CD4-positive, alpha-beta T cell treated with Interleukin-17A for 4 hours (primary cell): ENCODE results near the gene FBXL17.

ENCODE experiments used
- DNase-seq: peaks from one replicate; pipeline ENCODE4 v3.0.0-alpha.2; 2020; ENCODE audit warnings: mixed read lengths

FBXL17 gene

DNA sequence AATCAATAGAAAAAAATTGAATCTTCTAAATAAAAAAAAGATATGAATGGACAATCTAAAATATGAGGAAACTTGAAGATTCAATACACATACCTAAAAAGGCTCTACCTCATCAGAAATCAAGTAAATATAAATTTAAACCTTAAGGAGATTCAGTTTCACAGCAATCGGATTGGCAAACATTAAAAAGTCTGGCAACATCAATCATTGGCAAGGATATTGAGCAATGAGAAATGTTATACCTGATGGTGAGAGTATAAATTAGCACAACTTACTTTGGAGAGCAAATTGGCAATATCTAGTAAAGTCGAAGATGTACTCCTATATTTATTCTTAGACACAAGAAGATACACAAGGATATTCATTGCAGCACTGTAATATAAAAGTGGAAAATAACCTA, 436.8 kb downstream of the FBXL17 start:
- DNase-seq: no peak

DNA sequence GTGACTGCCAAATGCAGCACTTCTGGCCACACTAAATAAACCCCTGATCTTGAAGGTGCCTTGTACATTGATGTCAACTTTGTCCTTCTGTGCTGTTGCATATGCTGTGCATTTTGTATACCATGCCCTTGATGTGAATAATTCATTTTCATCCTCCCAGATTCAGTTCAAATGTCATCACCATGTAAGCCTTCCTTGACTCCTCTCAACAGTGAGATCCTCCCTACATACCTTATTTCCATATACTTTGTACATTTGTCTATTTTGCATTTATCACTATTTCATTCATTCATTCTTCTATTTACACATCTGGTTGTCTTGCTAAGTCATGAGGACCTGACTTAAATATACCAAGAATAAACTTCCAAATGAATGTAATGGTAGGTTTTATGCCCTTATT, 438.0 kb downstream of the FBXL17 start:
- DNase-seq: no peak

DNA sequence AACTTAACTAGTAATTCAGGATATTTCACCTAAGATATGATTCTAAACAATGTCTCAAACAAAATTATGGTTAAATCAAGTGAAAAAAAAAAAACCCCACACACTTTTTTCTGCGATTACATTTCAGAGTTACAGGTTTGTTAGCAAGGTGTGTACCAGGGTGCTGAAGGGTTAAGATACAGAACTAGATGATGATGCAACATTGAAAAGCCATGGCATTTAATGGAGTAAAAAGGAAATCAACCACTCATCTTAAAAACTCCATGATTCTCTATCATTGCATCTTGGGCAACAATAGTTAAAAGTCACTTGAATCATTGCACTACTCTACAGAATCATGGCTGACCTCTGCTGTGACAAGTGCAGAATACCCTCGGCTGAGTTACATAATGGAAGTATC, 440.9 kb downstream of the FBXL17 start:
- no peak for DNase-seq

DNA sequence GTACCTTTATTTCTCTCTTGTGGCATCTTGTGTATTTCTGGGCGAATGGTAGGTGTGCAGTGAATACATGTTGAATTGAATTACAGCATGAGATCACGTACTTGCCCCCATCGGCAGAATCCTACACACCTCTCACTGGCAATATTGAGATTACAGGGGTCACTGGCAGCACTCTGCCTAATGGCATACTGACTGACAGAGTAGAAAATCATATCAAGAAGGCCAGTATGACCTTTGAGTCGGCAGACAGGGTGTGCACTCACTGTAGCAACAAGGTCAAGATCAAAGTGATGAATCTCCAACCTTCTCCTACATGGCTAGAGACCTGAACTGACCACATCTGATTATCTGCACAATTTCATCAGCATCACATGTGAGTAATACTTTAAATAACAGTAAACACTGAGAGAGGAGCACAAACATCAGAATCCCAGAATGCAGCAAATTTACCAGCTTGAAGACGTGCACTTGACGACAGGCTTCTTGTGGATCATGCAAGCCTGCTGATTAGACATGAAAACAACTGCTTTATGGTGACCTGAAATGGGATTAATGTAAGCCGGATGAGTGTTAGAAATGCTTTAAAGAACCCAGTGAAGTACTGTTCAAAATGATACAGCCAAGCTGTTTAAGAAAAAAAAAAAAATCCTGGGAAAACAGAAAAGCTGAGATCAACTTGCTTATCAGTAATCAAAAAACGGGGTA, 444.1 kb downstream of the FBXL17 start:
- DNase-seq: no peak

DNA sequence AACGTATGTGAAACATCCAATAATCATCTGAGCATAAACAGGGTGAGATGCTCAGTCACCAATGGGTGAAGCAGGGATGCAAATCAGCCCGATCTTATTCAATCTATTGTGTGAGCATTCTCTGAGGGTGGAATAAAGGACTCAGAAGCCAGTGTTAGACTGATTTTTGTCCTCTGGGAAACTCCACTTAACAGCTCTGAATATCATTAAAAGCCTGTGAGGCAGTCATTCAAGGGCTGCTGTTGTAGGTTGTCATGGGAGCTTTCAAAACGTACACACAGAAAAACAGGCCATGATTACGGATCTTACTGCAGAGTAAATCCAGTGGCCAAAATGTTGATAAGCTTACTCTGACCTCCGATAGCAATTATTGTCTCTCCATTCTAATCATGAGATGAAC, 444.7 kb downstream of the FBXL17 start:
- no peak for DNase-seq

DNA sequence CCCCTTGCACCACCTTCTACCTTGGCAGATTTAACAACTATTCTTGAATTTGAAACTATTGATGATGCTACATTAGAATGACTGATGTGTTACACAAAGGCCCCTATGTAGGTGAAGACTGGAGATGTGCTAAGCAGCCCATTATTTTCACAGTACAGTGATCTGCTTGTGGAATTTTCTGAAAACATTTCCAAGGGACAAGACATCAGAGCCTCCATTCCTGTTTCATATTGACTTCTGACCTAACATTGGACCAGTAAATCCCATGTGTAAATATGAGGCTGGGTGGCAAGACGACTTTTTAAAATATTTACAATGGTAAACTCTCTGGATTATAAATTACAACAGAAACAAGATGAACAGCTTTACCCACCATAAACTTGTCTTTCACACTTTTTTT, 445.4 kb downstream of the FBXL17 start:
- DNase-seq: no peak

DNA sequence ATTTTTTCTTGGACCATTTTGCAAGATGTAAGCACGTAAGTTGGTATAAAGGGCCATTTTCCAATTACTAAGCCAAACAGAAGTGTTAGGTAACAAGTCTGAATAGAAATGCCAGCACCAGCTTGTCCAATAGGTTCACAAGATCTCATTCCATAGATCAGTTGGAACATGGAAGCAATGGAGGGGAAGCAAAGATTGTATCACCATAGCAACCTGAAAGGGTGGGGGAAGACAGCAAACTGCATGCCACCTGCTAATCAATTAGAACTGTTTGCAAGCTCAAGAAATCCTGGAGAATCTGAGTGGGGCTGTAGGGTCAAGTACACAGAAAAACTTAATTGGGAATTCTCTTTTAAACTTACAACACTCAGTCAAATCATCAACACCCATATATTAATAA, 446.3 kb downstream of the FBXL17 start:
- no peak for DNase-seq

DNA sequence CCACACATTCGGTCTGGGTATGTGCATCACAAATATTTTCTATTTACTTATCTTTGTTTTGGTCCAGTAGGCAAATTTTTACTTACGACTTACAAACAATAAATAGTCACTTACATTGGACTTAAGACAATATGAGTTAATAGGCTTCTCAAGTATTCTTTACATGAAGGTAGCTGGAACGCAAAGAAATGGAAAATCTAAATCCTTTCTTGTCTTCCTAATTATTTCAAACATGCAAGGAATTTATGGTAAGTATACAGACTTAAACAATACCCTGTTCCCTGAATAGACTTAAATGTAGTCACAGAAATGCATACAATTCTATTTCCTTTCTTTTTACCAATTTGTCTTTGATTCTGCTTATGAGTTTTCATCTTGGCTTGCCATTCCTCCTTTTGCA, 448.6 kb downstream of the FBXL17 start:
- no peak for DNase-seq

DNA sequence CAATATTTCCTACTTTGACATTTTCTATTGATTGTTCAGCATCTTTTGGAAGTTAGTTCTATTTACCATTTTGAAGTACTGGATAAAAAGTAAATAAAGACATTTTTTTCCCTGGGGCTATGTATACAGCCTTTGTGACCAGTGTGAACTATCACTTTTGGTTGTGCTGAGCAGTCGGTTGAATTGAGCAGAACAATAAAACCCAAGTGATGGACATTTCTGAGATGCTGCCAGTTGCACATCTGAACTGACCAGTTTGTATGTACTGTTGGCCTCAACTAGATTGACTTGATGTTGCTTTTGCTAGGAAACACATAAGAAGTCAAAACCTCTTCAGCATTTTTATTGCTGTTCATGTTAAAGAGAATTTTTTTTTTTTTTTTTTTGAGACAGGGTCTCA, 451.0 kb downstream of the FBXL17 start:
- DNase-seq: no peak

DNA sequence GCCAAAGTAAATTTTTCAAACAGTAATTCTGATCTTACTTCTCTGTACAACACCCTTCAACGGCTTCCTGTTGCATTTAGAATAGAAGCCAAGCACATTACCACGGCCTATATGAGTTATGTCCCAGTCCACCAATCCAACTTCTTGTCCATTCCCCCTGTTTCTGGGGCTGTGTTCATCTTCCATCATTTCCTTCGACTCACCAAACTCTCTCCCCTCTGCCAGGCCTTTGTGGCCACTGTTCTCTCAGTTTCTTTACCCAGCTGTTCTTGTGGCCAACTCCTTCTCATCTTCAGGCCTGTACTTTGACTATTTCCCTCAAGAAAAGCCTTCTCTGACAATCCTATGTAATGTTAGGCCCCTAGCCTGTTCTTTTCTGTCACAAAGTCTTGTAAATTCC, 451.8 kb downstream of the FBXL17 start:
- no peak for DNase-seq

DNA sequence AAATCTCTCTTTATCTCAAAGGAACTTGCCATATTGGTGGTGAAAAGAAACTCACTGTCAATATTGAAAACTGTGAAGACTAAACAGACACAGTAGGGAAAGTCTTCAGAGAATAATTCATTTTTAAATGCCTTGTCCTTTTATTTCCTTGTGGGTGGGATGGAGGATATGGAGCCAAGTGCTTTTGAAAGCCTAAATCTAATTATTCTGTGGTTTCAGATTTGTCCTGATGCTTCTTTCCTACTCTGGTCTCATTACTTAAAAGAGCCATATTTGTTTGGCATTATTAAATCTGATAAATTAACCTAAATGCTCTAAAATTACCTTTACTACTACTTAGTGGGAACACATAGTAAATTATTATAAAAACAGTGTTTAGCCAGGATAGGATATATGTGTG, 452.8 kb downstream of the FBXL17 start:
- no peak for DNase-seq

DNA sequence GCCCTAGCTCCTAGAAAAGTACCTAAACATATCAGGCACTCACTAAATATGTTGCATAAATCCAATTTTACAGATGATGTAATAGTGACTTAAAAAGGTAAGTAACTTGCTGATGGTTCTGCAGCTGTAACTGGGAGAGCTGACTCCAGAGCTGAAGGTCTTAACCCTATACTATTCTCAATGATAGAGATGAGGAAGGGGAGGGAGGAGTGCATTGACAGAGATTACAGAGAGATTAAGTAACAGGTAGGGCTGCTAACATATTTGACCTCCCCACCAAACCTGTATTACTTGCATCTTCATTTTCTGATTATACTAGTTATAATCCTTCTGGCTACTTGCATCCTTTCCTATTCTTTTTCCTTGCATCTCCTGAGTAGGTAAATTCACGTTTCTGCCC, 455.8 kb downstream of the FBXL17 start:
- DNase-seq: no peak

DNA sequence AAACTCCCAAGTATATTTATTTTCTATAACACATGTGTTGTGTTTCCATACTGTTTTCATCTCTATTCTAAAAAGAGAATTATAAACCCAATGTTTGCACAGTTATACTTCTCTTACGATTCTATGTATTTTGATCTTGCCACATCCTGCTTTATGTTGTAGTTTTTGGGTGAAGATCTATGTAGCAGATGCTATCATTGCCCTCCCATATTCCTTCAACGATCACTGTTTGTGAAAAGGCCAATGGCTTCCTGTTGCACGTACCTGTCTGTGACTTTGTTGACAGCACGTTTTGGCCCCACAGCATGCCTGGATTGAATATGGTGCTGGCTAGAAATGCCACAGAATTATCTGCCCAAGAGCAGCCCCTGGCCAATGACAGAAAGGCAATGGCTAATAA, 456.7 kb downstream of the FBXL17 start:
- DNase-seq: no peak

DNA sequence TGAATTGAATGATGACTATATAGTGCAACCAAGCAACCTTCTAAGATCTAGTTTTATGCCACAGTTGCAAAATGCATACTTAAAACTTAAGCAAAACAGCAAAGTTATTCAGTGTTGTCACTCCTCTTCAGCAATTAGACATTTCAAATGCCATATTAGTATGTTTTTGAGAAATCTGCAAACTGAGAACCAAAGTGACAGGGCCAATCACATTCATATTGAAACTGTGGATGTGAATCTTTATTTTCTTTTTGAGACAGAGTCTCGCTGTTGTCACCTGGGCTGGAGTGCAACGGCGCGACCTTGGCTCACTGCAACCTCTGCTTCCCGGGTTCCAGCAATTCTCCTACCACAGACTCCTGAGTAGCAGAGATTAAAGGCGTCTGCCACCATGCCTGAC, 461.9 kb downstream of the FBXL17 start:
- DNase-seq: no peak

DNA sequence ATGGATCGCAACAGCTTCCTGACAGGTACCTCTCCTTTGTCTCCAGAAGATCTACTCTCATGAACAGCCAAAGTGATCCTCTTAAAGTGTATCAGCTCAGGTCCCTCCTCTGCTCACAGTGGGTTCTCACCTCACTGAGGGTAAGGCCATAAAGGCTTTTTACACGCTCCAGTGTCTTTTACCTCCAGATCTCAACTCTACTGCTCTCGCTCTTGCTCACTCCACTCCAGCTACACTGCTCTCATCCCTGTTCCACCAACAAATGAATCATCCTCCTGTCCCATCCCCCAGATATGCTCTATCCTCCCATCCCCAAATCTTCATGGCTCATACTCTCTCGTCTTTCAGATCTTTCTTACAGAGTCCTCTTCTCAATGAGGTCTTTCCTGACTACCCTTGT, 462.5 kb downstream of the FBXL17 start:
- DNase-seq: no peak

DNA sequence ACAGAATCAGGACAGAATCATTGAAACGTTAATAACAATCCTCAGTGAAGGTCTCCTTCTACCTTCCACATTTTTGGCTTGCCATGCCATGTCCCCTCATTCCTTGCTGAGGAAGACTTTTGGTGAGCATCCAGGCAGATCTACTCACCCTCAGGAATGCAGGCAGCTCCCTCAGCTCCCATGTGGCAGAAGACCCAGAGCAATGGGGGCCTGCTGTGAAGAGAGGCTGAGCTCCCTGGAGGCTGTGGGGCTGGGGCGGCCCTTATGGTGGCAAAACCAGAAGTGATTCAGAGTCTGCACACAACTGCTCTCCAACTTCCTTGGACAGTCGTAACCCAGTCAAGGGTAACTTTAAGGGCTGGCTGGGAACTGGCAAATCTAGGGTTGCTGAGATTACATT, 463.9 kb downstream of the FBXL17 start:
- no peak for DNase-seq

DNA sequence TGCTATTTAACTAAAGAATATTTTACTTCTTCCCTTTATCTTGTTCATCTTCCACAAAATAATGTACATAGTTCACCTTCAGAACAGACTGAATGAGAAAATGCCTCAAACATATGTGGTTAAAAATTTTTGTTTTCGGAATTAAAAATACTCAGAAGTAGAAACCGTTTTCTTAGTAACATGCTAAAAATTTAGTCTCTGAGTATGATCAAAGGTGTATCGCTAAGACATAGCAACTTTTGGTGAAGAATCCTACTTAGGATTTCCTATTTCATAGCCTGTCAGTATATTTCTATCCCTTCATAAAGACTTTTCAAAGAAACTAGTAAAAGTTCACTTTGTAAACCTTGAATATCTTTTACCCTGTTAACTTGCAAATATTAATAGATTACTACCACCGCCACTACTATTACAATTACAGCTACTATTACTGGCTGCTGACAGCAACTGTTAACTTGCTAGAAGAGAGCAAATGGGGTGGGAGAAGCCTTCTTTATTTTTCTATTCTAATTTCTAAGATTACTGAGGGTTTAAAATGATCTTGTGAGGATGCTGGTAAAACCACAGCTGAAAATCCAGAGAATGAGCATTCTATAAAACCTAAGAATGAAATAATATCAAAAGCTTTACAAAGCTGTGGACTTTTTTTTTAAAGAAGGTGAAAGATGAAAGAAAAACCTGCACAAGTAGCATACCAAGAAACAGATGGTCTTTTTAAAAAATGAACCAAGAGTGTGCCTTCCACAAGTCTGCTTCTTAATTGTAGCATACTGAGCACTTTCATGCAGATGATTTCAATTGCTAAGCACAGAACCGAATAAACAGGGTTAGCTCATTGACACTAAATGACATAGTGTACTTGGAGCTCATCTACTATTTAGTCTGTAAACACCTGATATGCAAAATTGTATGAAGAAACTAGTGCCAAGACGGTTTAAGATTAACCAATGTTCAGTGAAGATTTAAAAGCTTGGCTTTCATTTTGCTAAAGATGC, 464.9 kb downstream of the FBXL17 start:
- no peak for DNase-seq

DNA sequence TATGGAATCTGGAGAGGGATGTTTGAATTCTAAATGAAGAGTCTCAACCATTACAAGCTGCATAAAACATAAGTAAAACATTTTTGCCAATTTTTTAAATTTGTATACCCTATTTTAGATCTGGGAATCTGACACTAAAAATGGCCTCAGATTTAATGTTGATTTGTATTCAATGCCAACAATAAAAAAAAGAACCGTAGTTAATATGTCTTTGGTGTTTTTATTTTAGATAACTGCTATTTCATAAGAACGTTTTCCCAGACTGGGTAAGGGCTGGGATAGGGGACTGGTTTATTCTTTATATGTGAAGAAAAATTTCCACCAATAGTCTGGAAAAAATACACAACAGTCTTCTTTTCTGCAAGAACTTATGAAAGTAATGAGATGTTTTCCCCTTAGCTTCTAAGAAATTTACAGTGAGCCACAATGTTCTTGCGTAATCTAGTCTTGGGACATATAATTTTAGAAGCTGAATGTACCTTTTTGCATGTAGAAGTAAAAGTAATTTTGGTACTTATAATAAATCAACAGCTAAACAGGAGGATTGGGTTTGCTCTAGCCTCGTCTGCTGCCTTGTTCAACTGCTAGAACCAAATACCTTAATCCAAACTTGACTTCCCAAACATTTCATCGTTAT, 466.6 kb downstream of the FBXL17 start:
- no peak for DNase-seq

DNA sequence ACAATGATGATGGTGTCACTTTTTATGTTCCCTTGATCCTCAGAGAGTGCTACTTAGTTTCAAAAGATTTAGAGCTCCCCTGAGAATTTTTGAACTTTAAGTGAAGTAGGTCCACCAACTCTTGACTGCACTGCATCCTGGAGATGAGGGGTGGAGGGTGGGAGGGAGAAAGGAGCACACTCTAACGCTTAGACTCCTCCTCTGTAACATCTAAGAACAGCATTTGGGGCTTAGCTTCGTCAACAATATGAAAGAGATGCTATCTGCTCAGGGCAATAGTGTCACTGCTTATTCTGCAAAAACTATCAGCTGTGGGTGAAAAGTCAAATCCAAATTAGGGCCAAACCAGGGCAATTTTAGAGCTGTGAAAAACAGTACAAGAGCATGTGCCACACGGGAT, 468.4 kb downstream of the FBXL17 start:
- no peak for DNase-seq

DNA sequence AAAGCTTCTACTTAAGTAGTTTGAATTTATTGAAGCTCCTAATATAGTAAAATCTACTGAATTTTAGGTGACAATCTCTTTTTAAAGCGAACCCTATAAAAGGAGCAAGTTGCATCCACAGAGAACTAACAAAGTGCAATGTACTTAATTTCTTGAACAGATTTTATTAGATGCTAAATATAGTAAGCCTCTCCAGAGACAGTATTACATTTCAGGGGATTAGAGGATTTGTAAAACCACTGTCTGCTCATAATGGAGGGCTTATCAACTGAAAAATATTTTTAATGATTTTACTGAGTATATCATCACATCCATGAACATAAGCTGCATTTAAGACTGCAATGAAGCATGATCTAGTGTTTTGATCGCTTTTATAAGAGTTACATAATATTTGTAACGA, 481.2 kb downstream of the FBXL17 start:
- DNase-seq: no peak

DNA sequence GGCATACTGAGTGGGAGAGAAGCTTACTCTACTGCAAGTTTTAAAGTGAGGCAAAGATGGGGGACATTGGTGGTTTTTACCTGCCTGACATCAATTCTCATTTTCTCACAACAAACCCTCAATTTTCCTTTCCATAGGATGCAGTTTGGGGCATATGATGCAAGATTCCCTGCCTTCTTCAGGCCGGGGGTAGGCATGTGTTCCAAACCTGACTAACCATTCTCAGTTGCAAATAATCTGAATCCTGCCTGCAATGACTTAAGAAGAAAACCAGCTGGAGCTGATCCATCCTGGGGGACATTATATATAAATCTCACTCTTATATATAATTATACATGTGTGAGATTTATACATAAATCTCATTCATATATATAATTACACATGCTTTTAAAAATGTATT, 487.5 kb downstream of the FBXL17 start:
- no peak for DNase-seq

DNA sequence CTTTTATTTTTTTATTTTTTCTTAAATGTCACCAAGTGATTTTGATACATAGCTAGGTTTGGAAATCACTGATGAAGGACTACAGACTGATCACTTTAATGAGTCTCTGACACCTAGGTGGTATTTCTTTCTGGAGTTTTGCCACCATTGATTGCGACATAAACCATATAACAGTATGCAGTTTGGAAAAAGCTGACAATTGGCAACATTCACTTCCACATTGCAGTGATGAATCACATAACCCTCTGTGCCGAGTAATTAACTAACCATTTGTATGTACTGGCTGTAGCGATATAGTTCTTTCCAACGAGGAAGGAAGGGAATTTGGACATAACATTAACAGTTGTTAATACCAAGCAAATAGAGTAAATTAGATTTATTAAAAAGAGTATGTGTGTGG, 488.3 kb downstream of the FBXL17 start:
- no peak for DNase-seq

DNA sequence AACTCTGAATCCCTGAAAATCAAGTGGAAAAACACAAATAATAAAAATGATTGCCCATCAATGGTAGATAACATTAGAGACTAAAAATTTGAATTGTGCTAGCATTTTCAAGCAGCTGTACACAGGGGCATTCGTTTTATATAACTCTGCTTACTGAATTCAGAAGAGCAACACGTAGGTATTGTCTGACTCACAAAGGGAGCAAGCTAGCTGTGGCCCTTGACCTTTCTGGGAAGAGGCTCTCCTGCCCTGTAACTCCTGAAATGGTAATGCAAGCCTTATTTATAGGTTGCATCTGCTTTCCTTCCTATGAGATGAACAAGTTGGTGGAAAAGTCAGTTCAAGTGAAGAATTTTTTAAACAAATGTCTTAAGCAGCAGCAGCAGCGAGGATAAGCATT, 492.5 kb downstream of the FBXL17 start:
- no peak for DNase-seq

DNA sequence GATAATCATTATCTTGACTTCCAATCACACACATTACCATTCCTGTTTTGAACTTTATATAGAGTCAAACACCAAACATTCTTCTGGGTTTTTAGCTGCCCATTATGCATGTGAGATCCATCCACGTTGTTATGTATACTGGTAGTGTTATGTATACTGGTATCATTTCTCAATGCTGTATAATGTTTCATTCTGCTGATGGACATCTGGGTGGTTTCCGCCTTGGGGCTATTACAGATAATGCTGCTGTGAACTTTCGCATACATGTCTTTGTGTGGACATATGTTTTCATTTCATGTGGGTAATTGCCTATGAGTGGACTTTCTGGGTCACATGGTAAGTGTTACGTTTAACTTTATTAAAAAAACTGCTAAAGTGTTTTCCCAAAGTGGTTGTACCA, 493.4 kb downstream of the FBXL17 start:
- DNase-seq: no peak
